ENCODE results near the gene OR52B2.
"Not testable (repeated sequence)": the region's sequence is repeated elsewhere in the genome, so short reads cannot be mapped to it uniquely, and the experiment has no call there.

The OR52B2 gene

GRCh38 chr11:6156628-6157359, 13.3 kb downstream of the OR52B2 start:
- ATAC-seq (ENCODE audit: insufficient read depth, low read depth) (no peak; the same call in 2 of the 3 replicates), DNase-seq (no peak)
- Histone ChIP-seq H3K9me3 (ENCODE audit: insufficient read depth, low read length, severe bottlenecking) (no peaks in the 10 kb centered on the region), H3K4me3 (ENCODE audit: low read depth in 1 of 2, low read length in 2 of 2) (no peak overlapping the region), H4K20me1 (ENCODE audit: insufficient read depth, low read length) (no peaks in the 10 kb centered on the region), H3K27ac (ENCODE audit: low read length) (no peak overlapping the region), H3K9ac (ENCODE audit: low read depth, low read length) (no peak overlapping the region), H3K4me2 (ENCODE audit: insufficient read depth, low read length) (no peak overlapping the region), H3K36me3 (ENCODE audit: insufficient read depth, low read length) (no peaks in the 10 kb centered on the region), H3K4me1 (ENCODE audit: insufficient read depth, low read length) (no peaks in the 10 kb centered on the region), H3K79me2 (ENCODE audit: insufficient read depth, low read length) (no peaks in the 10 kb centered on the region), H2AFZ (ENCODE audit: low read depth, low read length) (no peak overlapping the region), H3K27me3 (ENCODE audit: insufficient read depth, low read length, poor library complexity) (no peaks in the 10 kb centered on the region)
- TF ChIP-seq CTCF (IDR thresholded peaks at IDR 0.05; ENCODE audit: borderline replicate concordance, extremely low read depth, low read length, poor library complexity, severe bottlenecking) (no peak), EZH2 (IDR thresholded peaks at IDR 0.05; ENCODE audit: borderline replicate concordance, low read depth, low read length, severe bottlenecking) (no peak)

DNA sequence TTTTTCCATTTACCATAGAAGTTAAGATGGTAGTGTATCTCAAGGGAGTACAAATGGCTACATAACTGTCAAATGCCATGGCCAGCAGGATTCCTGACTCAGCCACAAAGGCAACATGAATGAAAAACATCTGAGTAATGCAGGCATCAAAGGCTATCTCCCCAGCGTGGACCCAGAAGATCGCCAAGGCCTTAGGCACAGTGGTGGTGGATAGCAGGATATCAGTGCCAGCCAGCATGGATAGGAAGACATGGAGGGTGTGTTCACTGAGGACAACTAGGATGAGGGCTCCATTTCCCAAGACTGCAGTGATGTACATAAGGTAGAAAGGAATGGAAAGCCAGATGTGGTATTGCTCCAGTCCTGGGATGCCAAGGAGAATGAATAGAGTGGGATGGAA, 18.0 kb downstream of the OR52B2 start:
- no peaks in the 10 kb centered on the region for H3K9me3 ChIP-seq (ENCODE audit: insufficient read depth, low read length, severe bottlenecking)
- no peak overlapping the region for H3K27ac ChIP-seq (ENCODE audit: low read length)
- no peak overlapping the region for H2AFZ ChIP-seq (ENCODE audit: low read depth, low read length)
- no peak for TF ChIP-seq EZH2 (IDR thresholded peaks at IDR 0.05; ENCODE audit: borderline replicate concordance, low read depth, low read length, severe bottlenecking)
- no peak for TF ChIP-seq CTCF (IDR thresholded peaks at IDR 0.05; ENCODE audit: borderline replicate concordance, extremely low read depth, low read length, poor library complexity, severe bottlenecking)
- DNase-seq (no peak), ATAC-seq (ENCODE audit: insufficient read depth, low read depth) (no peak)
- no peak overlapping the region for H3K4me3 ChIP-seq (ENCODE audit: low read depth in 1 of 2, low read length in 2 of 2)
- no peaks in the 10 kb centered on the region for H3K79me2 ChIP-seq (ENCODE audit: insufficient read depth, low read length)
- H3K36me3 ChIP-seq (ENCODE audit: insufficient read depth, low read length) = no peaks in the 10 kb centered on the region
- no peaks in the 10 kb centered on the region for H3K4me1 ChIP-seq (ENCODE audit: insufficient read depth, low read length)
- H3K4me2 ChIP-seq (ENCODE audit: insufficient read depth, low read length) = no peak overlapping the region
- no peaks in the 10 kb centered on the region for H3K27me3 ChIP-seq (ENCODE audit: insufficient read depth, low read length, poor library complexity)
- no peak overlapping the region for H3K9ac ChIP-seq (ENCODE audit: low read depth, low read length)
- H4K20me1 ChIP-seq (ENCODE audit: insufficient read depth, low read length) = no peaks in the 10 kb centered on the region

DNA sequence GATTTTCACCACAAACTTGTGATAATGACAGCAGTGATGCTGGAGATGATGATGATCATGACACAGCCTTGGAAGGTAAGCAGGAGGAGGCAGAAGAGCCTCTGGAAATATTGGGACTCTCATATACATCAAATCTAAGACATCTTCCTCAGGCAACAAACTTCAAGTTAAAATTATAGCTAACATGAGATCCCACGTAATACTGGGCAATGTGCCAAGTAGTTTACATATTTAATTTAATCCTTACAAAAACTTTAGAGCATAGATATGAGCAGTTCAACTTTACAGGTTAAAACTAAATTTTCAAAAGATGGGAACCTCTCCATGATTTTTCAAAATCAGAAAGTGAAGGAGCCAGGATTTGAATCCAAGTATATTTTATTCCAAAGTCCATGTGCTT, 19.0 kb downstream of the OR52B2 start:
- H3K4me1 ChIP-seq (ENCODE audit: insufficient read depth, low read length) = no peaks in the 10 kb centered on the region
- TF ChIP-seq EZH2 (IDR thresholded peaks at IDR 0.05; ENCODE audit: borderline replicate concordance, low read depth, low read length, severe bottlenecking) (no peak), CTCF (IDR thresholded peaks at IDR 0.05; ENCODE audit: borderline replicate concordance, extremely low read depth, low read length, poor library complexity, severe bottlenecking) (no peak)
- H3K79me2 ChIP-seq (ENCODE audit: insufficient read depth, low read length) = no peaks in the 10 kb centered on the region
- H3K27ac ChIP-seq (ENCODE audit: low read length) = no peak overlapping the region
- no peak overlapping the region for H3K4me2 ChIP-seq (ENCODE audit: insufficient read depth, low read length)
- no peak for DNase-seq
- H3K27me3 ChIP-seq (ENCODE audit: insufficient read depth, low read length, poor library complexity) = no peaks in the 10 kb centered on the region
- H3K9ac ChIP-seq (ENCODE audit: low read depth, low read length) = no peak overlapping the region
- no peaks in the 10 kb centered on the region for H3K9me3 ChIP-seq (ENCODE audit: insufficient read depth, low read length, severe bottlenecking)
- no peaks in the 10 kb centered on the region for H4K20me1 ChIP-seq (ENCODE audit: insufficient read depth, low read length)
- no peak overlapping the region for H3K4me3 ChIP-seq (ENCODE audit: low read depth in 1 of 2, low read length in 2 of 2)
- no peak for ATAC-seq (ENCODE audit: insufficient read depth, low read depth)
- no peaks in the 10 kb centered on the region for H3K36me3 ChIP-seq (ENCODE audit: insufficient read depth, low read length)
- no peak overlapping the region for H2AFZ ChIP-seq (ENCODE audit: low read depth, low read length)

GRCh38 chr11:6143737-6144136, 26.4 kb downstream of the OR52B2 start:
- not testable (repeated sequence) for H3K4me1 ChIP-seq (ENCODE audit: insufficient read depth, low read length); H3K4me3 ChIP-seq (ENCODE audit: low read depth in 1 of 2, low read length in 2 of 2); DNase-seq; H3K36me3 ChIP-seq (ENCODE audit: insufficient read depth, low read length); H3K4me2 ChIP-seq (ENCODE audit: insufficient read depth, low read length); H4K20me1 ChIP-seq (ENCODE audit: insufficient read depth, low read length); H3K79me2 ChIP-seq (ENCODE audit: insufficient read depth, low read length); H2AFZ ChIP-seq (ENCODE audit: low read depth, low read length); ATAC-seq (ENCODE audit: insufficient read depth, low read depth); H3K27ac ChIP-seq (ENCODE audit: low read length); H3K9ac ChIP-seq (ENCODE audit: low read depth, low read length); H3K9me3 ChIP-seq (ENCODE audit: insufficient read depth, low read length, severe bottlenecking)
- H3K27me3 ChIP-seq (ENCODE audit: insufficient read depth, low read length, poor library complexity) = peaks cover 24% of the 10 kb centered on the region

Measured in DND-41 (cell line).